H1 (cell line): Measurements from ENCODE around the gene GZF1. TPM values are rescaled to one million over a fixed set of nuclear protein-coding genes. Genes with fewer than 3 reads are reported as not detected.

Experiments used
- ATF2 ChIP-seq: IDR thresholded peaks from 2 replicates; pipeline ENCODE4 v1.6.1; 2012; ENCODE audit warnings: low read length, inconsistent platforms
- ATF3 ChIP-seq: IDR thresholded peaks from 2 replicates; pipeline ENCODE4 v1.6.1; 2011; ENCODE audit warnings: low read depth, mild to moderate bottlenecking, low read length; ENCODE audit not compliant: insufficient read depth
- BACH1 ChIP-seq: IDR thresholded peaks from 2 replicates; pipeline ENCODE4 v1.6.1; 2012; ENCODE audit warnings: low read length, improper control_type of control experiment
- BCL11A ChIP-seq, 2 experiments: IDR thresholded peaks; one replicate each; pipeline ENCODE4 v1.6.1; 2011; ENCODE audit warnings: low read depth in 2 of 2, low read length in 2 of 2, mild to moderate bottlenecking in 2 of 2
- KDM4A ChIP-seq: IDR thresholded peaks from one replicate; pipeline ENCODE4 v1.7.1; 2012; ENCODE audit warnings: low read depth, mild to moderate bottlenecking, moderate library complexity, low read length, inconsistent platforms; ENCODE audit not compliant: severe bottlenecking
- NRF1 ChIP-seq: IDR thresholded peaks from 2 replicates; pipeline ENCODE4 v1.6.1; 2011; ENCODE audit warnings: mild to moderate bottlenecking, low read depth, low read length, improper control_type of control experiment
- PHF8 ChIP-seq: fragments of 200-600 bp; sonication (generic); conservative IDR thresholded peaks from 2 replicates; pipeline ENCODE4 v1.7.1; 2012; ENCODE audit warnings: low read depth, mild to moderate bottlenecking, inconsistent platforms, low read length, moderate library complexity
- SIX5 ChIP-seq: IDR thresholded peaks from 2 replicates; pipeline ENCODE4 v1.6.1; 2011; ENCODE audit warnings: mild to moderate bottlenecking, low read depth, low read length
- polyA plus RNA-seq, 7 experiments: library from polyadenylated mRNA; depleted of rRNA in 3 of 7; stranded (reverse) in 5 of 7; unstranded in 2 of 7; fragments of >200 nt in 5 of 7; fragments of 200-250 nt in 2 of 7; gene quantifications; 1 replicate in 5 of 7; 2 replicates in 1 of 7; 4 replicates in 1 of 7; pipeline versions ENCODE4 v1.2.1 to v1.2.3, GENCODE V29; 2011 to 2013; ENCODE audit warnings: missing spikeins in 2 of 7, mixed read lengths in 2 of 7
- total RNA-seq: library from RNA; stranded (reverse); fragmentation: NEBNext Ultra II Directional; extraction: Animal tissue kit (Norgen Biotek cat#: 25700); gene quantifications from 2 replicates; pipeline ENCODE4 v1.2.1, GENCODE V29; 2021

Gene GZF1
- total and polyA plus RNA-seq, 2 of the 8 experiments (the other 6 are each of a cell fraction or from before 2014, with no cell fraction given) = 8.2 to 11.9 TPM

GRCh38 chr20:23346002-23346401 is 16.0 kb upstream of the GZF1 start (continued):
- TF ChIP-seq ATF3 (no peak), BACH1 (no peak), PHF8 (no peak), SIX5 (no peak), ATF2 (no peak), NRF1 (no peak), BCL11A (IDR thresholded peaks at IDR 0.05; ENCODE audit: low read depth in 2 of 2, low read length in 2 of 2) (no peak), KDM4A (no peak)
